WI38 (cell line): ENCODE measurements around the gene ZIM2.
"Not testable (repeated sequence)": the region's sequence is repeated elsewhere in the genome, so short reads cannot be mapped to it uniquely, and the experiment has no call there.

Experiments
- H3K4me3 ChIP-seq: 2 replicates; pipeline ENCODE4 v1.5.1; 2011; ENCODE audit warnings: low read depth, mild to moderate bottlenecking, control low read depth, low read length
- CTCF ChIP-seq: IDR thresholded peaks from 2 replicates; pipeline ENCODE4 v1.5.1; 2012; ENCODE audit warnings: low read depth, mild to moderate bottlenecking, control low read depth, low read length

ZIM2 gene

GRCh38 chr19:56874530-56874929 is 34.0 kb upstream of the ZIM2 start:
- TF ChIP-seq CTCF = no peak
- H3K4me3 ChIP-seq = no peak overlapping the region

- H3K4me3 ChIP-seq = no peak overlapping the region
- no peak for TF ChIP-seq CTCF
These were observed 33.0 kb upstream of the ZIM2 start for GRCh38 chr19:56873493-56873892.

- H3K4me3 ChIP-seq = no peak overlapping the region
- no peak for TF ChIP-seq CTCF
These were observed 29.4 kb upstream of the ZIM2 start for GRCh38 chr19:56869886-56870285.

GRCh38 chr19:56868446-56868845 is 27.9 kb upstream of the ZIM2 start:
- TF ChIP-seq CTCF = no peak
- H3K4me3 ChIP-seq = no peak overlapping the region

- no peak overlapping the region for H3K4me3 ChIP-seq
- no peak for TF ChIP-seq CTCF
These were observed 26.0 kb upstream of the ZIM2 start for GRCh38 chr19:56866538-56866937.

- H3K4me3 ChIP-seq = no peak overlapping the region
- TF ChIP-seq CTCF = no peak
These were observed 24.1 kb upstream of the ZIM2 start for GRCh38 chr19:56864443-56865125.

GRCh38 chr19:56862741-56863140 is 22.2 kb upstream of the ZIM2 start:
- no peak for TF ChIP-seq CTCF

GRCh38 chr19:56860409-56860808 is 19.9 kb upstream of the ZIM2 start:
- not testable (repeated sequence) for H3K4me3 ChIP-seq

More at GRCh38 chr19:56862741-56863140, 22.2 kb upstream of the ZIM2 start:
- no peak overlapping the region for H3K4me3 ChIP-seq
